ENCODE data around the gene ZNF365.
"Not testable (repeated sequence)": the region's sequence is repeated elsewhere in the genome, so short reads cannot be mapped to it uniquely, and the experiment has no call there.

Gene ZNF365

DNA sequence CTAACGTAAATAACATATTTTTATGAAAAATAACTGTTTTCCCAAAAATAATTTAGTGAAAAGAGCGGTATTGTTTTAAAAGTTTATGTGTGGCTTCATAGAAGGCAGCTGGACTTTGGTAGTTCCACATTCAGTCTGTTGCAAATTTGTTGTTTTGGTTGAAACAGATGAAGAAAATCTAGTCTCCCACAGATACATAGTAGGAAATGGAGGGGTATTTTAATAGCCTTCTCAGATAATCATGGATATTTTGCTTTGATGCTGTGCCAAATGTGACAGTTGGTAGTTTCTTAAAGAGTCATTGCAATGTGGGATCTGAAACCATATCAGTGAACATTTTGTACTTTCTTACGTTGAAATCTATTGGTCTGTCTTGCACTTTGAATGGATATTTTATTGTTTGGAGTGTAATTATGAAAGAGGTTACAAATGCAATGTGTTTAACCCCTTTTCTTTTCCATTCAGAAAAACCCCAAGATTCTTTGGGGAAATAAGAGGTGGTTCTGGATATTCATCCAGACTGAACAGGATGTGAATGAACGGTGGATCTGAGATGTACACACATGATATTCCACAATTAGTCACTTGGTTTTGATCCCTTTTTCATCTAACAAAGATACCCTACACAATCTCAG, 10.4 kb downstream of the ZNF365 start:
- Mint-ChIP-seq H3K9me3 (no peaks in the 10 kb centered on the region), H3K27ac (no peak overlapping the region), H3K36me3 (peaks cover 0 to 2% of the 10 kb centered on the region in 2 donors), H3K27me3 (peaks cover 7 to 18% of the 10 kb centered on the region in 2 donors), H3K4me1 (no peaks in the 10 kb centered on the region), H3K4me3 (no peak overlapping the region)
- DNase-seq: no peak
- no peak for ATAC-seq (replicated peaks)

DNA sequence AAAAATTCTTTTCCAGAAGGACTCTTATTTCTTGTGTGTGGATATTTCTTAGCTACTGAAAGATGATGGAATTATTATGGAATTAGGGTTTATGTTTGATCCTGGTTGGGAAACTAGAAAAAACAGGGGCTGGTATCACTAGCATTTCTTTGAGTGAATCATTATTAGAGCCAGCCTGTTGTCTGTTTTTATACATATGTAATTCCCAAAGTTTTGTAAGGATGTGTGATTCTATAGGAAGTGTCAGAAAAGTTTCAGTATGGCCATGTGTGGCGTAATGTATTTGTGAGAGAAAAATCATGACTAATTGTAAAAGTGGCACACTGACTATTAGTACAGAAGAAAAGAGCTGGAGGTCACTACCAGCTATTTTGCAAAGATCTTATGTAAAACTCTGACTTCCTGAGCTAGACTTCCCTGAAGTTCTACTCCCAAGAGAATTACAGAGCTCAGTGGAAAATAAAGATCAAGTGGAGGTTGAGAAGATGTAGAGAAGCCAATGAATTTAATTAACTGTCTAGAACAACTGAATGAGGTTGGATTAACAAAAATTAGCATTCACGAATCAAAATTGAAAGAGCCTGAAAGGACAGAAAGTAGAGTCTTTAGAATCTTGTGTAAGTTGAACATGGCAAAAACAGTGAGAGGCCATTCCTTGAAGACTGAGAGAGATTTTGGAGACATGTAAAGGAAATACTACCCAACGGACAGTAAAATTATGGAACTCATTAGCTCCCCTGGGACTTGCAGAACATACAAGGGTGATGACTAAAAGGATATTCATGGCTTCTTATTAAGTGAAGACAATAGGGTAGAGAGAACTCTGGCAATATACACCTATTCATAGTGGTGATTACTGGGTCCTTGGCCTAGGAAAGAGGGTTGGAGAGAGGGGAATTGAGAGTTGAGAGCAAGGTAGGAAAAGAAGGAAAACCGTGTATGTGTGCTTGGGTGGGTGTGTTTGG, 12.5 kb downstream of the ZNF365 start:
- Mint-ChIP-seq H3K27me3 (peaks cover 3 to 22% of the 10 kb centered on the region in 2 donors), H3K4me1 (no peaks in the 10 kb centered on the region), H3K27ac (no peak overlapping the region), H3K9me3 (peaks cover 0 to 1% of the 10 kb centered on the region in 2 donors), H3K4me3 (no peak overlapping the region), H3K36me3 (peaks cover 0 to 2% of the 10 kb centered on the region in 2 donors)
- ATAC-seq (replicated peaks) (no peak), DNase-seq (no peak)

DNA sequence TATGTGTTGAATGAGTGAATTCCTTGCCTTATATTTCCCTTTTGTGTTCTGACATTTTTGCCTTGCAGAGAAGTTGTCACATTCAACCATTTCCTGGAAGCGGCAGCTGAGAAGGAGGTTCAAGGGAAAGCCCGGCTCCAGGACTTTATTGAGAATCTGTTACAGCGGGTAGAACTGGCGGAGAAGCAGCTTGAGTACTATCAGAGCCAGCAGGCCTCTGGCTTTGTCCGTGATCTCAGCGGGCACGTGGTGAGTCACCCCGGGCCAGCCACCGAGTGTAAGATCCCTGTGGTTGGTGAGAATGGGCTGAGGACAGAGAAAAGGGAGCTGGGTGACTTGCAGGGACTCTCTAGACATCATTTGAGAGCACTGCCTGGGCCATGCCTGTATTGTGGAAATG, 14.2 kb downstream of the ZNF365 start:
- H3K9me3 Mint-ChIP-seq: peaks cover 0 to 6% of the 10 kb centered on the region in 2 donors
- H3K4me3 Mint-ChIP-seq: no peak overlapping the region
- ATAC-seq (replicated peaks) (no peak), DNase-seq (no peak)
- no peaks in the 10 kb centered on the region for H3K4me1 Mint-ChIP-seq
- peaks cover 10 to 23% of the 10 kb centered on the region in 2 donors for H3K27me3 Mint-ChIP-seq
- H3K36me3 Mint-ChIP-seq: peaks cover 0 to 2% of the 10 kb centered on the region in 2 donors
- no peak overlapping the region for H3K27ac Mint-ChIP-seq

DNA sequence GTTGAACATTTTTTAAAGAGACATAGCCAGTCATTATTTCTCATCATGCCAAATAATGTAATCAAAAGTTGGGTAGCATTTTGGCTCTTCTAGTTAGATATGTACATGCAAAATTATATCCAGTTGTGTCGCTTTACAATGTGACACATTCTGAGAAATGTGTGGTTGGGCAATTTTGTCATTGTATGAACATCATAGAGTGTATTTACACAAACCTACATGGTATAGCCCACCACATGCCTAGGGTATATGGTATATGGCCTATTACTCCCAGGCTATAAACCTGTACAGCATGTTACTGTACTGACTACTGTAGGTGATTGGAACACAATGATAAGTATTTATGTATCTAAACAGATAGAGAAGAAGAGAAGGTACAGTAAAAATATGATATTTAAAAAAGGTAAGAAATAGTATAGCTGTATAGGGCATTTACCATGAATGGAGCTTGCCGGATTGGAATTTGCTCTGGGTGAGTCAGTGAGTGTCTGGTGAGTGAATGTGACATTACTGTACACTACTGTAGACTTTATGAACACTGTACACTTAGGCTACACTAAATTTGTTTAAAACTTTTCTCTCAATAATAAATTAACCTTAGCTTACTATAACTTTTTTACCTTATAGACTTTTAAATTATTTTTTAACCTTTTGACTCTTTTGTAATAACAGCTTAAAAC, 16.5 kb downstream of the ZNF365 start:
- no peaks in the 10 kb centered on the region for H3K4me1 Mint-ChIP-seq
- peaks cover 10 to 30% of the 10 kb centered on the region in 2 donors for H3K27me3 Mint-ChIP-seq
- peaks cover 0 to 6% of the 10 kb centered on the region in 2 donors for H3K9me3 Mint-ChIP-seq
- no peak for DNase-seq
- H3K27ac Mint-ChIP-seq: no peak overlapping the region
- ATAC-seq (replicated peaks): no peak
- no peak overlapping the region for H3K4me3 Mint-ChIP-seq
- H3K36me3 Mint-ChIP-seq: no peaks in the 10 kb centered on the region

DNA sequence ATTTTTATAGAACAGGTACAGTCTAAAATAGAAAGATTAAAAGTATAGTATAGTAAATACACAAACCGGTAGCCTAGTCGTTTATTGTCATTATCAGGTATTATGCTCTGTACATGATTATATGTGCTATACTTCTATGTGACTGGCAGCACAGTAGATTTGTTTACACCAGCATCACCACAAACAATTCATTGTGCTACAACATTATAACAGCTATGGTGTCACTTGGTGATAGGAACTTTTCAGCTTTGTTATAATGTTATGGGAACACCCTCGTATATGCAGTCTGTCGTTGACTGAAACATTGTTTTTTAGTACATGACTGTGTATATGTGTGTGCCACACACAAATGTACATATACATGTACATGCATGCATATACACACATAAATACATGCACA, 19.1 kb downstream of the ZNF365 start:
- Mint-ChIP-seq H3K4me3 (no peak overlapping the region), H3K27me3 (peaks cover 10 to 27% of the 10 kb centered on the region in 2 donors)
- no peak for ATAC-seq (replicated peaks)

DNA sequence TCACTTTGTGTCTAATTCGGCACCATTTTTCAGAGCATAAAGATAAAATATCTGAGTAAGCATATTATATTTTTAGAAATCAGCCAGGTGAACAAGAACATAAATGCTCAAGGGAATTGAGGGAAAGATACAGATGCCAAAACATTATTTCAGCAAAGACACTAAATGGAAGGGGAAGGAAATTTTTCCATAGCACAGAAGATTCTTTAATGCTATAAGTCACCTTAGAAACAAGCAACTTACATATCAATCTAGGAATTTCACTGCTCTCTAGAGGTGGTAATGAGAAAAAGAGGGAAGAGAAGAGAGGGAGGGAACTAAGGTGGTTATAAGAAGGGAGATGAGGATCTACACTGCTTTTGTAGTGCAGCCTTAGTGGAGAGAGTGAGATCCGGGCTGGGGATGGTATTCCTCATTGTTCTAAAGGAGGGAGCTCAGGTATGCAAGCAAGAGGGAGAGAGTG, 20.4 kb downstream of the ZNF365 start:
- Mint-ChIP-seq H3K27ac (no peak overlapping the region), H3K36me3 (no peaks in the 10 kb centered on the region), H3K4me3 (no peak overlapping the region), H3K27me3 (peaks cover 10 to 24% of the 10 kb centered on the region in 2 donors), H3K4me1 (no peaks in the 10 kb centered on the region), H3K9me3 (peaks cover 0 to 6% of the 10 kb centered on the region in 2 donors)
- DNase-seq: no peak
- ATAC-seq (replicated peaks): no peak

More for the DNA sequence above, 19.1 kb downstream of the ZNF365 start:
- Mint-ChIP-seq H3K27ac (no peak overlapping the region), H3K9me3 (peaks cover 0 to 6% of the 10 kb centered on the region in 2 donors), H3K36me3 (no peaks in the 10 kb centered on the region), H3K4me1 (no peaks in the 10 kb centered on the region)
- no peak for DNase-seq

DNA sequence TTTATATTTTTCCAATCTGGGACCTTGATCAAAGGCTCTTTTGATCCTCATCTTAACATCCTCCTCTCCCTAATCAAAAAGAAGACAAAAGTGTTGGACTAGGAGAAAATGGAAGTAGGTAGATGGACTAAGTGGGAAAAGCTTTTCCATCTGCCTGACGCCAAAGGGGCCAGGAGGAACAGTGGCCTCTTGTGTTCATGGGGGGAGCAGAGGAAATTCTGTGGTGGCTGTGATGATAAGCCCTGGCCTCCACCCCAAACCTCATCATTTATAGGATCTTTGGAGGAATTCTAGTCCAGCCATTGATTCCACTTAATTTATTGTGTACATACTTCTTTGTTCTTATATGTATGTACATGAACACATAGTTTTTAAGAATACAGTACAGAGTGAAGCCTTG, 21.7 kb downstream of the ZNF365 start:
- Mint-ChIP-seq H3K27ac (no peak overlapping the region), H3K9me3 (peaks cover 0 to 6% of the 10 kb centered on the region in 2 donors), H3K4me1 (no peaks in the 10 kb centered on the region), H3K4me3 (no peak overlapping the region), H3K27me3 (peaks cover 10 to 20% of the 10 kb centered on the region in 2 donors), H3K36me3 (no peaks in the 10 kb centered on the region)
- no peak for ATAC-seq (replicated peaks)
- DNase-seq: no peak

DNA sequence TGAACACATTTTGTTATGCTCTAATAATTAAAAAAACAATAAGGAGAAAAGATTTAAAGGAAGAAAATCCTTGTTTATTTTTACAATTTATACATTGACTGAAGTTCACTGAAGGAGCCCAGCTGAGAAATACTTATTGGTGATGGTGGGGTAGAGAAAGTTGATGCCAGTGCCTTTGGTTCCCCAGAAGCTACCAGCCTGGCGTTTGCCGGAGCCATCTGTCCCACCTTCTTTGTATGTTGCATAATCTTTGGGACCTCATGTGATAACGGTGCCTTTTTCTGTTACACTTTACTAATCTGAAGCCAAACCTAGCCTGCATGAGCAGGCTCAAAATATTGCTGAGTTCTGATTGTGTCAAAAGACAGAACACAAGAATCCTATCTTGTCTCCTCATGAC, 22.7 kb downstream of the ZNF365 start:
- Mint-ChIP-seq H3K36me3 (no peaks in the 10 kb centered on the region), H3K9me3 (peaks cover 0 to 4% of the 10 kb centered on the region in 2 donors), H3K27ac (no peak overlapping the region), H3K4me3 (no peak overlapping the region), H3K4me1 (no peaks in the 10 kb centered on the region), H3K27me3 (peaks cover 5 to 20% of the 10 kb centered on the region in 2 donors)
- DNase-seq: no peak
- no peak for ATAC-seq (replicated peaks)

DNA sequence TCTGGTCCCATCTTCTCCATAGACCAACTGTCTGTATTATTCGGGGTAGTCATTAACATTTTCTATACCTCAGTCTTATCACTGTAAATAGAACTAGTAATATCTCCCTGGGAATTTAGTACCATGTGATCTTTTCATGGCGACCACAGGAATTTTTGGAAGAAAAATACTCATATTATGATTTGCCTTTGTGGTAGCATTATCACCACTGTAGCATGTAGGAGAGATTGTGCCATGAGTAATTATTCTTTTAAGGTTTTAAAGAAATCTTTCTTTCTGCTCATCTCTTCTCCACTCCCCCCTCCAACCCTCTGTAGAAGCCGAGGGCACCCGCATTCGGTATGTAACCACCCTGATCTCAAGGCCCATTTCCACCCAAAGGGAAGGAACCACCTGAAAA, 25.0 kb downstream of the ZNF365 start:
- Mint-ChIP-seq H3K4me3 (no peak overlapping the region), H3K27me3 (peaks cover 7 to 24% of the 10 kb centered on the region in 2 donors), H3K9me3 (no peaks in the 10 kb centered on the region), H3K4me1 (no peaks in the 10 kb centered on the region), H3K27ac (no peak overlapping the region), H3K36me3 (no peaks in the 10 kb centered on the region)
- no peak for ATAC-seq (replicated peaks)
- no peak for DNase-seq

DNA sequence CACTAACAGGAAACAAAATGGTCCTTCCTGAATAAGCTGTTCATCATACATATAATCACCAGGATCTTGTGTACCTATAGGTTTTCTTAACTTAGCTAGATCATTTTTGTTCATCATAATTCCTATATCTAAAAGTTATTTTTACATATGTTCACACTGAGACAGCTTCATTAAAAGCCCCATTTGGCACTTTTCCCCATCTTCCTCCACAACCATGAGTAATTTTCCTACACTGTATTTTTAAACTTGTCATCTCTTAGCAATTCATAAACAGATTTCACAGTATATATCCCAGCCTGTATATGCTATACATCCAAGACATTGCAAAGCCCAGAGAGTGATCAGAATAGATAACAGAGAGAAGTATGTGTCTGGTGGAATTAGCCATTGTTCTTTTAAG, 28.3 kb downstream of the ZNF365 start:
- Mint-ChIP-seq H3K9me3 (peaks cover 2 to 3% of the 10 kb centered on the region in 2 donors), H3K4me1 (no peaks in the 10 kb centered on the region), H3K27me3 (peaks cover 7 to 12% of the 10 kb centered on the region in 2 donors), H3K36me3 (peaks cover 2% of the 10 kb centered on the region in 2 donors), H3K4me3 (no peak overlapping the region), H3K27ac (no peak overlapping the region)
- ATAC-seq (replicated peaks): no peak
- DNase-seq: no peak

DNA sequence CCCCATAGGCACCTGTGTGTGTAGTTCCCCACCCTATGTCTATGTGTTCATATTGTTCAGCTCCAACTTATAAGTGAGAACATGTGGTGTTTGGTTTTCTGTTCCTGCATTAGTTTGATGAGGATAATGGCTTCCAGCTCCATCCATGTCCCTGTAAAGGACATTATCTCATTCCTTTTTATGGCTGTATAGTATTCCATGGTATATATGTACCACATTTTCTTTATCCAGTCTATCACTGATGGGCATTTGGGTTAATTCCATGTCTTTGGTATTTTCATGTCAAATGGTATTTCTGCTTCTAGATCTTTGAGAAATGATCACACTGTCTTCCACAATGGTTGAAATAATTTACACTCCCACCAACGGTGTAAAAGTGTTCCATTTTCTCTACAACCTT, 36.4 kb downstream of the ZNF365 start:
- H3K27me3 Mint-ChIP-seq: peaks cover 32 to 41% of the 10 kb centered on the region in 2 donors
- peaks cover 14% of the 10 kb centered on the region in 2 donors for H3K36me3 Mint-ChIP-seq
- H3K27ac Mint-ChIP-seq; H3K4me1 Mint-ChIP-seq; ATAC-seq (replicated peaks); H3K4me3 Mint-ChIP-seq; DNase-seq: not testable (repeated sequence)
- H3K9me3 Mint-ChIP-seq: peaks cover 14 to 27% of the 10 kb centered on the region in 2 donors

DNA sequence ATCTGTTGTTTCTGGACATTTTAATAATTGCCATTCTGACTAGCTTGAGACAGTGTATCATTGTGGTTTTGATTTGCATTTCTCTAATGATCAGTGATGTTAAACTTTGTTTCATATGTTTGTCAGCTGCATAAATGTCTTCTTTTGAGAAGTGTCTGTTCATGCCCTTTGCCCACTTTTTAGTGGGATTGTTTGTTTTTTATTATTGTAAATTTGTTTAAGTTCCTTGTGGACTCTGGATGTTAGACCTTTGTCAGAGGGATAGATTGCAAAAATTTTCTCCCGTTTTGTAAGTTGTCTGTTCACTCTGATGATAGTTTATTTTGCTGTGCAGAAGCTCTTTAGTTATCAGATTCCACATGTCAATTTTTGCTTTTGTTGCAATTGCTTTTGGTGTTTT, 36.8 kb downstream of the ZNF365 start:
- not testable (repeated sequence) for H3K27ac Mint-ChIP-seq; ATAC-seq (replicated peaks); H3K4me1 Mint-ChIP-seq; DNase-seq; H3K4me3 Mint-ChIP-seq
- peaks cover 14 to 27% of the 10 kb centered on the region in 2 donors for H3K9me3 Mint-ChIP-seq
- peaks cover 36 to 45% of the 10 kb centered on the region in 2 donors for H3K27me3 Mint-ChIP-seq
- H3K36me3 Mint-ChIP-seq: peaks cover 14% of the 10 kb centered on the region in 2 donors

DNA sequence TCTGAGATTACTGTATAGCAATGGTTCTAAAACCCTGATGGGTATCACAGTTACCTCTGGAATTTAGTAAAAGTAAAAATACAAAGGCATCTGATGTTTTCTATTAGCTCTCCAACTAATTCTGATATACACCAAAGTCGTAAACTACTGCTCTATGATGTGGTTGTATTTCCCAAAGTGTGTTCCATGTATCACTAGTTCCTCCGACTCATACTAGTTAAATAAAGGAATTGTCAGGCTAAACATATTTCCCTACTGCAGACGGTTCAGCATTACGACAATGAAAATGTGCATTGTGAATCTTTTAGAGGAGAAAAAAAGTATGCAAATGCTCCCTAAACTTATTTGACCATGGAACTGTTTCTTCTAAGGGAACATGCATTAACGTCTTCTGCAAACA, 38.9 kb downstream of the ZNF365 start:
- Mint-ChIP-seq H3K4me1 (no peaks in the 10 kb centered on the region), H3K36me3 (peaks cover 10% of the 10 kb centered on the region in 2 donors), H3K9me3 (peaks cover 9 to 21% of the 10 kb centered on the region in 2 donors), H3K27me3 (peaks cover 41 to 49% of the 10 kb centered on the region in 2 donors), H3K4me3 (no peak overlapping the region), H3K27ac (no peak overlapping the region)
- ATAC-seq (replicated peaks) (no peak), DNase-seq (no peak)

DNA sequence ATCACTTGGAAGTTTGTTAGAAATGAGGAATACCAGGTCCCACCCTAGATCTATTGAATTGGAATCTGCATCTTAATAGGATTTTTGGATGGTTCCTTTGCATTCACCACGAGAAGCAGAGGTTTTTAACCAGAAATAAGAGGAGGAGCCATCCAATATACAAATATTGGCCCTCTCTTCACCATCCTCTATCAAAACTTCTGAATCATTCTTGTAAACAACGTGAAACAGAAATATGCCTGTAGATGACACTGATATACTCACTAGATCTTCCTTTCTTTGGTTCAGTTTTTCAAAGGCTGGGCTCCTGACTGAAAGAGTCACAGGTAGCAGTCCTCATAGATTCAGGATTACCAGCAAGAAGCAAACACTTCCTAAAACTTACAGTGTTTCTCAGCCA, 39.5 kb downstream of the ZNF365 start:
- H3K27ac Mint-ChIP-seq: no peak overlapping the region
- H3K4me1 Mint-ChIP-seq: no peaks in the 10 kb centered on the region
- DNase-seq (no peak), ATAC-seq (replicated peaks) (no peak)
- H3K9me3 Mint-ChIP-seq: peaks cover 9 to 18% of the 10 kb centered on the region in 2 donors
- H3K27me3 Mint-ChIP-seq: peaks cover 40 to 48% of the 10 kb centered on the region in 2 donors
- H3K36me3 Mint-ChIP-seq: peaks cover 8 to 10% of the 10 kb centered on the region in 2 donors
- no peak overlapping the region for H3K4me3 Mint-ChIP-seq
